Loucy (cell line): ENCODE measurements around the gene GID8.
A peak's percentile ranks its signal among the peaks of the same experiment; 100 is the strongest.

ENCODE experiments used
- H2AFZ ChIP-seq: fragments of 200-600 bp; sonication (generic); 2 replicates; pipeline ENCODE4 v1.6.0; 2016; ENCODE audit warnings: antibody characterized with exemption, mild to moderate bottlenecking, low read length, moderate library complexity
- H3F3A ChIP-seq: fragments of 200-600 bp; 2 replicates; pipeline ENCODE4 v1.6.0; 2016; ENCODE audit warnings: antibody characterized with exemption, low read depth, mild to moderate bottlenecking
- H3K27me3 ChIP-seq: fragments of 200-600 bp; sonication (generic); 2 replicates; pipeline ENCODE4 v1.6.1; 2014; ENCODE audit warnings: low read length, mild to moderate bottlenecking; ENCODE audit not compliant: insufficient read depth, poor library complexity, severe bottlenecking
- H3K36me3 ChIP-seq: fragments of 200-600 bp; sonication (generic); 2 replicates; pipeline ENCODE4 v1.6.1; 2016; ENCODE audit warnings: low read length; ENCODE audit not compliant: insufficient read depth
- H3K4me1 ChIP-seq: fragments of 200-600 bp; sonication (generic); 2 replicates; pipeline ENCODE4 v1.5.1; 2014; ENCODE audit warnings: low read length, mild to moderate bottlenecking; ENCODE audit not compliant: insufficient read depth, poor library complexity, severe bottlenecking
- H3K4me2 ChIP-seq: fragments of 200-600 bp; sonication (generic); 2 replicates; pipeline ENCODE4 v1.6.0; 2014; ENCODE audit warnings: antibody characterized with exemption, low read length, low read depth, mild to moderate bottlenecking; ENCODE audit not compliant: poor library complexity, severe bottlenecking
- H3K4me3 ChIP-seq: fragments of 200-600 bp; sonication (generic); 2 replicates; pipeline ENCODE4 v1.5.1; 2014; ENCODE audit warnings: low read length, mild to moderate bottlenecking, mixed read lengths; ENCODE audit not compliant: poor library complexity, severe bottlenecking
- H3K79me2 ChIP-seq: fragments of 200-600 bp; sonication (generic); 2 replicates; pipeline ENCODE4 v1.6.1; 2014; ENCODE audit warnings: low read length; ENCODE audit not compliant: insufficient read depth
- H3K9ac ChIP-seq: fragments of 200-600 bp; sonication (generic); 2 replicates; pipeline ENCODE4 v1.6.0; 2014; ENCODE audit warnings: mild to moderate bottlenecking, low read depth, low read length, moderate library complexity; ENCODE audit not compliant: poor library complexity, severe bottlenecking
- H3K9me2 ChIP-seq: fragments of 200-600 bp; sonication (generic); replicated peaks from 2 replicates; pipeline ENCODE4 v1.6.1; 2016; ENCODE audit warnings: low read depth, low read length, mixed read lengths
- H3K9me3 ChIP-seq: fragments of 200-600 bp; sonication (generic); 2 replicates; pipeline ENCODE4 v1.6.1; 2014; ENCODE audit warnings: mild to moderate bottlenecking, antibody characterized with exemption, low read length, low read depth; ENCODE audit not compliant: insufficient read depth
- H4K20me1 ChIP-seq: fragments of 200-600 bp; sonication (generic); 2 replicates; pipeline ENCODE4 v1.6.0; 2014; ENCODE audit warnings: antibody characterized with exemption, low read length, mild to moderate bottlenecking; ENCODE audit not compliant: insufficient read depth, poor library complexity, severe bottlenecking
- CTCF ChIP-seq: fragments of 200-600 bp; sonication (generic); conservative IDR thresholded peaks from 2 replicates; pipeline ENCODE4 v1.5.1; 2014; ENCODE audit warnings: mild to moderate bottlenecking, antibody characterized with exemption, low read length
- EZH2phosphoT487 ChIP-seq: fragments of 200-600 bp; IDR thresholded peaks from 2 replicates; pipeline ENCODE4 v1.6.1; 2018; ENCODE audit warnings: antibody characterized with exemption, mild to moderate bottlenecking, moderate library complexity, borderline replicate concordance

The GID8 gene

GRCh38 chr20:62925420-62926228 lies 12.3 kb upstream of the GID8 start:
- Histone ChIP-seq H3K9me2 (no peaks in the 10 kb centered on the region), H3K79me2 (peaks cover 99% of the 10 kb centered on the region), H3K4me2 (peak overlapping the region; percentile 96), H3K27me3 (no peaks in the 10 kb centered on the region), H3K4me1 (peaks cover 65% of the 10 kb centered on the region), H3K9ac (peak overlapping the region; percentile 89), H3K4me3 (peak overlapping the region; percentile 86), H2AFZ (no peak overlapping the region), H4K20me1 (peaks cover 87% of the 10 kb centered on the region), H3F3A (peaks cover 8% of the 10 kb centered on the region; the same call in 1 of the 2 replicates), H3K9me3 (no peaks in the 10 kb centered on the region), H3K36me3 (no peaks in the 10 kb centered on the region)
- TF ChIP-seq CTCF = no peak
- TF ChIP-seq EZH2phosphoT487 = no peak

- H3K9ac ChIP-seq = peak within 1 kb of the TSS; percentile 89
- H3K9me3 ChIP-seq = no peaks in the 10 kb centered on the region
- peaks cover 71% of the 10 kb centered on the region for H3K4me1 ChIP-seq
- no peak within 1 kb of the TSS; the same call in 1 of the 2 replicates for H2AFZ ChIP-seq
- peaks cover 8% of the 10 kb centered on the region; the same call in 1 of the 2 replicates for H3F3A ChIP-seq
- H3K9me2 ChIP-seq = no peaks in the 10 kb centered on the region
- H4K20me1 ChIP-seq = peaks cover 88% of the 10 kb centered on the region
- peak within 1 kb of the TSS; percentile 96 for H3K4me2 ChIP-seq
- TF ChIP-seq EZH2phosphoT487 = no peak
- TF ChIP-seq CTCF = peak; percentile 38
- no peaks in the 10 kb centered on the region for H3K36me3 ChIP-seq
- H3K79me2 ChIP-seq = peaks cover 99% of the 10 kb centered on the region
- H3K27me3 ChIP-seq = no peaks in the 10 kb centered on the region
- H3K4me3 ChIP-seq = peak within 1 kb of the TSS; percentile 86
These were observed 11.5 kb upstream of the GID8 start, which contains the start of gene DIDO1 for GRCh38 chr20:62926229-62927127. Gene DIDO1, minus strand, starts transcription at chr20:62926505.

- Histone ChIP-seq H3K4me3 (peak overlapping the region; percentile 86), H3K9me2 (no peaks in the 10 kb centered on the region), H3K4me2 (peak overlapping the region; percentile 92), H3K36me3 (no peaks in the 10 kb centered on the region), H3F3A (peaks cover 8% of the 10 kb centered on the region; the same call in 1 of the 2 replicates), H3K9me3 (no peaks in the 10 kb centered on the region), H3K9ac (peak overlapping the region; percentile 98), H3K27me3 (no peaks in the 10 kb centered on the region), H3K4me1 (peaks cover 73% of the 10 kb centered on the region), H4K20me1 (peaks cover 85% of the 10 kb centered on the region), H3K79me2 (peaks cover 99% of the 10 kb centered on the region), H2AFZ (no peak overlapping the region)
- TF ChIP-seq CTCF (no peak), EZH2phosphoT487 (no peak)
These were observed 10.7 kb upstream of the GID8 start for GRCh38 chr20:62927128-62927705.
